ENCODE data around the gene CALML3.

DNA sequence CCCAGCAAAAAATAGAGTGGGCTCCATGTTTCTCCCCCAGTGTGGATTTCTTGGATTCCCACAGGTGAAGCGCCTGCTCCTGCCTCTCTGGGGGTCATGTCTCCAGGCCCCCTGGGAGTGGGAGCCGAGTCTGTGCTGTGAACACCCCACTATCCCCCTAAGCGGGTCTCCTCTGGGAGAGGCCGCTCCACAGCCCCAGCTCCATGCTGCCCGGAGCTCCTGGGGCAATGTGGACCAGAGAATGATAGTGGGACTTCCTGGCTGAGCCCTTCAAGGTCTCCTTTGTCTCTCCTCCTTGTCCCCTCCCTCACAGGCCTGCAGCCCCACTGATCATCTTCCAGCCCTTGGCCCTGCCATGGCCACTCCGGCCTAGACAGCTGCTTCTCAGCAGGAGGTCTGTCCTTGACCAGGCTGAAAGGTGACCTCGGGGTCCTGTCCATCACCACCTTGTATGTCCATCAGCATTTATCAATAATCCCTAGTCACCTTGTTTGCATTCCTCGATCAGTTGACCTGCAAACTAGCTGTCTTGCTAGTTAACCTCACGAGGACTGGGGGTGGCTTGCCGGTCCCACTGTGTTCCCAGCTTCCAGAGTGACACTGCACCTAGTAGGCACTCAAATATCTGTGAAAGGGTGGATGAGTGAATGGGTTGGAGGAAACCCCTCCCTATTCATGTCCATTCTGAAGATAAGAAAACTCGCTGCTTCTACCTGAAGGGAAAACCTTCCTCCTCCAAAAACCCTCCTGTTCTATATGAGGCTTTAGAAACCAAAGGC, 776 bp upstream of the CALML3 start:
- TF ChIP-seq GATA3 (IDR thresholded peaks at IDR 0.05; ENCODE audit: low read depth, low read length) (no peak), GATA2 (IDR thresholded peaks at IDR 0.05; ENCODE audit: low read depth, low read length) (no peak)

All from SH-SY5Y (cell line).